HG02623 (cell line): ENCODE results near the gene ATAD1.
"Not testable (repeated sequence)": the region's sequence is repeated elsewhere in the genome, so short reads cannot be mapped to it uniquely, and the experiment has no call there.

ENCODE experiments used
- ATAC-seq: cut with Tn5 transposase; IDR thresholded peaks from one replicate; pipeline ENCODE4 v1.9.1; 2021; ENCODE audit warnings: moderate library complexity; ENCODE audit not compliant: unreplicated experiment

The ATAD1 gene

DNA sequence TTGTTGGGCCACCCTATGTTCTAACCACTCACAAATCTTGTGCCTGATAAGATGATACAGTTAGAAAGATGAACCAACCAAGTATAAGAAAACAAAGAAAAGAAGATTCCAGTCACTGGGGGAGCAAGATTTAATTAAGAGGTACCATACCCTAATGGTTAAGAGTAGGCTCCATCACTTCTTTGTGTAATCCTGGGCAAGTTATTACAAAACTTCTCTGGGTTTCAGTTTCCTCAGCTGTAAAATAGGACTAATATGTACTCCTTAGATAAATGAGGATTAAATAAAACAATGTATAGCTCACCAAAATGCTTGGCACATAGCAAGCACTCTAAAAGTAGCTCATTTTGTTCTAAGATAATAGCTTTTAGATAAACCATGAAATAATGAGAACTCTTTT lies 58.5 kb downstream of the ATAD1 start:
- ATAC-seq = no peak

DNA sequence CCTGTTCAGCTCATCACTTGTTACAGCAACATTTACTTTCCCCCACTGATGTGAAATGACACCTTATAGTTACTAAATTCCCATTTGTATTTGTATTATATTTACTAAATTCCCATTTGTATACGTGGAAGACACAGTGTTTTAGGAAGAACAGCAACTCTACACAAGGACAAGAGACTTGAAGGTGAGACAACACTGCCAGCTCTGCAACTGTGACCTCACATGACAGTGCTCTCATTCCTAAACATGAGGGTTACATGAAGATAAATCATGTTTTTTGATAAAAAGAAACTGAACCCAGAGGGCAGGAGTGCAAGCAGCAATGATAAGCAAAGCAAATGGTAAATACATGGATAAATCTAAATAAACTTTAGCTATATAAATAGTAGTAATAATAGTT lies 60.3 kb downstream of the ATAD1 start:
- no peak for ATAC-seq

DNA sequence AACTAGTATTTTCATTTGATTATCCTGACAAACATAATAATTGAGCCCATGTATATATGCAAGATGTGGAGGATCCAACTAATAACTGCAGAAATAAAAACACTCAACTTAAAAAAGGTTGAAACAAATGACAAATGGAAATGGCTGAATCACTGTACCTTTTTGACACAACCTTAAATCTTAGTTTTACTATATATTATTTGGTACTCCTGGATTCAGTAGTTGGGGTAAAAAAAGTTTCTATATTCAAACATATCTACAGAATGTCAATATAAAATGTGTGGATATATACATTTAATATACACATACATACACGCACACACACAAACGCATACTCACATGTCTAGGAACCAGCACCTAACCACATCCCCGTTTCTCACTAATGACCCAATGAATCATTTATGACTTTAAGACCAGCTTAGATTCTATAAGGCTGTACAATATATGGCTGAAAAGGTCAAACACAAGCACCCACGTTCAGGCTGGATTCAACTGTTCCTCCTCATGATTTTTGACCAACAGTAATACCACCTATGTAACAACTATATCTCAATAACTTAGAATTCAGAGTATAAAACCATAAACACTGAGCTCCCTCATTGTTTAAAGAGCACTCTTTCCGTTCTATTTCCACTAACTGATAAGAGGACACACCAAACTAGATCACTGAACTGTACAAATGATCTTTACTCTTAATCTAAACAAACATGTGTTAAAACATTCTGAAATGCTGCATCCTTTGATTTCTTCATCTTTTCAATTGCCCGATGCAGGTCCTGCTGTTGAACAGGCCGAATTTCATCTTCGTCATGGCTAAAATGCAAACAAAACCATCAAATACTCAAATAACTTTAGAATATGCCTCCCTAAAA lies 63.8 kb downstream of the ATAD1 start:
- no peak for ATAC-seq

DNA sequence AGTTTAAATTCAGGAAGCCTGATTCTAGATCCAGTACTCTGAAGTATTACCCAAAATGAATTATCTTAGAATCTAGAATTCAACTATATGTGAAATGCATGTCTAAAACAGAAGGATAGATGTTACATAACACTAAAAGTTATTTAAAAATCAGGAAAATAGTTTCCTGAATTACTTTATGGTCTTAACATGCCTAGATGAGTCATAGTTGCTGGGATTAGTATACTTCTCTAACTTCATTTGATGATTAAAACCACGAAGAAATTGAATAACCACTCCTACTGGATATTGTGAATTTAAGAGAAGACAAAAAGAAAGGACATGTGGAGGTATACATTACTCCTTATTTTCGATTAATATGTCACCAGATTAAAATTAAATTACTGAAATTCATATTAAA lies 65.5 kb downstream of the ATAD1 start:
- ATAC-seq = no peak

DNA sequence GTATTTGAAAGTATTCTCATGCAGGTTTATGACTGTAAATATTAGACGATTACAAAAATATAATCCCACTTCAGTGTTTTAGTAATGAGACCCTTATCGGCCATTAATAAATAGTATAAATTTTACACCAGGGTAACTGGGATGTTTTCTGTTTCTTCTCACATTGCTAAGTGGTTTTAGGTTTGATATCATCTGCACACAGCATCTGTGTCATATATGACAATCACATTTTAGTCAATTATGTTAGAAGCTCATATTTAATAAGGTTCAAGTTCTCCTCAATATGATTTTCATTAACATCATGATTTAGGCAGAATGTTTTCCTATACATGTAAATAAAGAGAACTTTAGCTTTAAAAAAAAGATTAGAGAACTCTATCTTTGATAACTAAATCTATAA lies 66.8 kb downstream of the ATAD1 start:
- ATAC-seq = no peak

DNA sequence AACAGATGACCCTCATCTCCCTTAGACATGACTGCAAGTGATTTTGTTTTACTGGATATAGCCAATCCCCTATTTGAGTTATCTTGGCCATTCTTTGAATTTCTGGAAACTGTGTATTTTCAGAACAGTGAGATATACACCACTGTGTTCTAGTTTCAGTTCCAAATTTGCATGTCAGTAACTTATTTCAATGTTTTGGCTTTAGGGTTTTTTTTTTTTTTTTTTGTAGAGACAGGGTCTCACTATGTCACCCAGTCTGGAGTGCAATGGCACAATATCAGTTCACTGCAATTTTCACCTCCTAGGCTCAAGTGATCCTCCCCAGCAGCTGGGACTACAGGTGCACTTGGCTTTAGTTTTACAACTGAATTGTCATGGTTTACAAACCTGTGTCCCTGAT lies 67.2 kb downstream of the ATAD1 start:
- ATAC-seq = no peak

DNA sequence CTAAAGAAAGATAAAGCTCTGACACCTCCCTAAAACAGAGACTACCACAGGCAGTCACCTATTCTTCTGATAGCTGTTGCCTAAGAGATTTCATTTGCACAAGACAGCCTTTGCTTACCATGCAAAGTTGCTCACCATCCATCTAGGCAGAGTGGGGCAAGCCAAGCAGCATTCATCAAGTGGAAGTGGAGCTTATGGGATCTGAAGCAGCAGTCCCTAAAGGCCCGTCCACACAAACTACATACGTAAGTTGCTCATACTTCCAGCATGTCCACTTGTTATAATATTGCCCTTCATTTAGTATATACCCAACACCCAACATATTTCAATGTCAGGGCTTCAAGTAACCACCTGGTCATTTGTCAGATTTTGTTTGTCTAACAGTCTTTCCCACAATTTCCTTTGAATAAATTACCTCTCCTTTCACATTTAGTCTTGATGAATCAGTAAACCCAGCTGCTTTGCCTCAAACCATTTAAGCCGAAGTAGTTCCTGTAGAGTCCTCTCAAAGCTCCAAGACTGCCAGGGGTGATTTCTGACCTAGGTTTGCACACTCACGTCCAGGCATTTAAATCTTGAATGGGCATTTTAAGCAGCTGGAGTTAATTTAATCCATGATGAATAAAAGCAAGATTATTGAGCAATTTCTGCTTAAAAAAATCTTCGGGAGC lies 67.9 kb downstream of the ATAD1 start:
- no peak for ATAC-seq

DNA sequence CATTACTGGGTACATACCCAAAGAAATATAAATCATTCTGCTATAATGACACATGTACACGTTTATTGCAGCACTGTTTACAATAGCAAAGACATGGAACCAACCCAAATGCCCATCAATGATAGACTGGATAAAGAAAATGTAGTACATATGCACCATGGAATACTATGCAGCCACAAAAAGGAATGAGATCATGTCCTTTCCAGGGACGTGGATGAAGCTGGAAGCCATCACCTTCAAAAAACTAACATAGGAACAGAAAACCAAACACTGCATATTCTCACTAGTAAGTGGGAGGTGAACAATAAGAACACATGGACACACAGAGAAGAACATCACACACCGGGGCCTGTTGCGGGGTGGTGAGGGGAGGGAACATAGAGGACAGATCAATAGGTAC lies 69.8 kb downstream of the ATAD1 start:
- ATAC-seq = not testable (repeated sequence)

DNA sequence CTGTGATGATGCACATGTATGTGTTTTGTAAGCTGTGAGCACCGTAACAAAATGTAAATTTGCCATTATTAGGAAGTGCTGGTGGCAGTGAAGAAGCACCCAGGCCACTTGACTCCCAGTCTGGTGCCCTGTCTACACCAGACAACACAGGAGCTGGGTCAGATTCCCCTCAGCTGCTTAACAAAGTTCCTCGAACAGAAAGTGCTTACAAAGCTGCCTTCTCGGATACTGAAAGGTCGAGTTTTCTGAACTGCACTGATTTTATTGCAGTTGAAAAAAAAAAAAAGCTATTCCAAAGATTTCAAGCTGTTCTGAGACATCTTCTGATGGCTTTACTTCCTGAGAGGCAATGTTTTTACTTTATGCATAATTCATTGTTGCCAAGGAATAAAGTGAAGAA lies 71.1 kb downstream of the ATAD1 start:
- ATAC-seq = no peak

DNA sequence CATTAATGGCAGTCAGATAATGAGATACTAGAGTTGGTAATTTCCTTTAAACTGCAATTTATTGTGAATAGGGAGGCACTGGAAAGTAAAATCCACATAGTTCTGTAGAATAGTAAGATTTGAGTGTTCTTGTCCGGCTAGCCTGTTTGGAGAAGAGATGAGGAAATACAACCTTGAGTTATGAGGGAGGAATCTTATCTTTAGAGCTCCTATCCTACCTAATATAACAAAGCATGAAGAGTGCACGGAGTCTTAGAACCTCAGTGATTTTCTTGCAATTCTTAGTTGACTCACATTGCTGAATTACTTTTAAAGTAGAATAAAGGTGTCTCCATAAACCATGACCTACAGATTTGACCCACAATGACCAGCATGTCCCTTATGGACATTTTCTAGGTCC lies 73.4 kb downstream of the ATAD1 start:
- no peak for ATAC-seq

DNA sequence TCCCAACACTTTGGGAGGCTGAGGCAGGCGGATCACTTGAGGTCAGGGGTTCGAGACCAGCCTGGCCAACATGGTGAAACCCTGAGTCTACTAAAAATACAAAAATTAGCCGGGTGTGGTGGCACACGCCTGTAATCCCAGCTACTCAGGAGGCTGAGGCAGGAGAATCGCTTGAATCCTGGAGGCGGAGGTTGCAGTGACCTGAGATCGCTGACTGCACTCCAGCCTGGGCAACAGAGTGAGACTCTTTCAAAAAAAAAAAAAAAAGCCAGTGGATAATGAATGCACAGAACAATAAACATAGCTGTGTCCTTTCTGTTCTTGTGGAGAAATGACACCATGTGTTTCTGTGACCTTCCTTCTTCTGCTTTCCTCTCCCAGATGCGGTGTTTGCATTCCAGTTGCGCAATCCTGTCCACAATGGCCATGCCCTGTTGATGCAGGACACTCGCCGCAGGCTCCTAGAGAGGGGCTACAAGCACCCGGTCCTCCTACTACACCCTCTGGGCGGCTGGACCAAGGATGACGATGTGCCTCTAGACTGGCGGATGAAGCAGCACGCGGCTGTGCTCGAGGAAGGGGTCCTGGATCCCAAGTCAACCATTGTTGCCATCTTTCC lies 74.9 kb downstream of the ATAD1 start:
- not testable (repeated sequence) for ATAC-seq

DNA sequence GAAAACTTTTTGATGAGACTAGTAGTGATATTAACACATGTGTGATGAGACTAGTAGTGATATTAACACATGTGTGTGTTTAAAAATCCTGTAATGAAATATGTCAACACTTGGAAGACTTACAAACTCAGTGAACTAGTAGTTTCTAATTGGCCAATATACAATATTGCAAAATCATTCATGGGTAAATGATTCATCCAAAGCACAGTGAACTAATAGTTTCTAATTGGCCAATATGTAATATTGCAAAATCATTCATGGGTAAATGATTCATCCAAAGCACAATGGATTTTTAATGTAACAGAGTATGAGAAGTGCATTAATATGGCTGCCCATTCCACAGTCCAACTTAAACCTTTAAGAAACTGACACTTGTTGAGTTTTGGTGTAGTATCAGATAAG lies 77.8 kb downstream of the ATAD1 start:
- no peak for ATAC-seq

DNA sequence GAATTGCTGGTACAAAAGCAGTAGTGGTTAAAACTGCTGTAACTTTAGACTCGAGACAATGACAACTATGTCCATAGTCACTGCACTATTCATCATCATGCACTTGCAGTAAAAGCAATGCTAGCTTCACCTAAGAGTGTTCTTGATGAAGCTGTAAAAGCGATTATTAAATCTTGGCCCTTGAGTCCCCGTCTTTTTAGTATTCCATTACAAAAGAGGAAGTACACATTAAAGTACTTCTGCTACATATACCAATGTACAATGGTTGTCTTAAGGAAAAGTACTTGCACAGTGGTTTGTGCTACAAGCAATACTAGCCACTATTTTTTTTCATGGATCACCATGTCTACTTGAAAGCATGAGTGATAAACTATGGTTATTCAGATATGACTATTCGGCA lies 78.3 kb downstream of the ATAD1 start:
- no peak for ATAC-seq

DNA sequence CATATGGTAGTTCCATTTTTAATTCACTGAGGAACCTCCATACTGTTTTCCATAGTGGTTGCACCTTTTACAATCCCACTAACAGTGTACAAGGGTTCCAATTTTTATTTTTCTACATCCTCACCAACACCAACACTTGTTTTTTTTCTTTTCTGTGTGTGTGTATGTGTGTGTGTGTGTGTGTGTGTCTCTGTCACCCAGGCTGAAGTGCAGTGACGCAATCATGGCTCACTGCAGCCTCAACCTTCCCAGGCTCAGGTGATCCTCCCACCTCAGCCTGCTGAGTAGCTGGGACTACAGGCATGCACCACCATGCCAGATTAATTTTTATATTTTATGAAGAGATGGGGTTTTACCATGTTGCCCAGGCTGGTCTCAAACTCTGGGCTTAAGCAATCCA lies 79.8 kb downstream of the ATAD1 start:
- ATAC-seq = not testable (repeated sequence)

DNA sequence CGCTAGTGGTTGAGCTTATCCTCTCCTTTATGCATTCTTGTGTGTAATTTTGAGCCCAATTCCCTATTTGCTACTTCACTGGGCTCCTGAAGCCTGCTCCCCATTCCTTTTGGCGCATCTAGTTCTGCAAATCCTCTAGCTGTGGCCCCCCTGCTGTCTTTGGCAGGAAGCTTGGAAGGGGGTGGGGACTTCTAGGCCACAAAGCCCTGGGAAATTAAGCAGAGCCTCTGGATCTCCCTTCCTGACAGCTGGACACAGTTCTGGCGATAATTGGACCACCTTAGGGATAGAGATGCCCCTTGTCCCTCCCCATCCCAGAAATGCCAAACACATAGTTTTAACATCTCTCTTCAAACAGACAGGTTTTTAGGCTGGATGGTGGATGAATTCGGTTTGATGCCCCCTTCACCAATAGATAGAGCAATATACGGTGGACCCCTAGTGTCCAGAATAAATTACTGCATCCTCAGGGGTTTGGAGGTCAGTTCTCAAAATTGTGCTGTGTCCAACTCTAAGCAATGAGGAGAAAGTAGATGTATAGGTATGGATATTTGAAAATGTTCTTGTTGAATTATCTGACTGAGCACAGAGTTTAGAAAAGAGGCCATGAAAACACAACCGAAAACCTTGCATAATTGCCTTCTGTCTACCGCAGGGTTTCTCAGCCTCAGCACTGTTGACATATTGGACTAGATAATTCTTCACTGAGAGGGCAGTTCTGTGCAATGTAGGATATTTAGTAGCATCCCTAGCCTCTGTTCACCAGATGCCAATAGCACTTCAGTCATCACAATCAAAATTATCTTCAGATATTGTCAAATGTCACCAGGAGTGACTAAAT lies 82.8 kb downstream of the ATAD1 start:
- ATAC-seq = no peak

DNA sequence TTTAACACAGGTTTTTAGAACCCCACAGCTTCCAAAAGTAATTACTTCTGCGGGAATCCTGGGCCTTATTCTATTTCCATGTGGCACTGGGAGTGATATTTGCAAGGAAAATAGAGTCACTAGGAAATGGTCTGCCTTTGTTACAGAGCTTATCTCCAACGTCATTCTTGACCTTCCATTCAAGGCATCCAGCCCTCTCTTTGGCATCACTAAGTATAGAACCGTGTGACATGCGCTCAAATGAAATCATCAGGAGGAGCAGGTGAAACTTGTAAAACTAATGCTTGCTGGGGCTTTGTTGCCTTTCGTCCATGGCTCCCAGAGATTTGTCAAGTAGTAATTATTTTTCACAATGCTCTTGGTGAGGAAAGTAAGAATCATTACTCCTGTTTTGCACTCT lies 84.9 kb downstream of the ATAD1 start:
- ATAC-seq = no peak

DNA sequence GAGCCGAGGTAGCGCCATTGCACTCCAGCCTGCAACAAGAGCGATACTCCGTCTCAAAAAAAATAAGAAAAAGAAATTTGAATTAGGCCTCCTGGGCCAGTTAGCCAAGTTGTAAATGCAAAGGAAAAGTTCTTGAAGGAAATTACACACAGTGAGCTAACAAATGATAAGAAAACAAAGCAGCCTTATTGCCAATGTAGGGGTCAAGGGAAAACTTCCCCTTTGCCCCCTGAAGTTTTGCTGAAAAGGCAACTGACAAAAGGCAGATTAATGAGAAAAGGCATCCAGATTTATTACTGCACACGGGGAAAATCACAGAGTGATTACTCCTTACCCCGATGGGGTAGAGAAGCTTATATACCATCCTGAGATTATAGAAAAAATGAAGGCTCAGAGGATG lies 88.1 kb downstream of the ATAD1 start:
- ATAC-seq = no peak

DNA sequence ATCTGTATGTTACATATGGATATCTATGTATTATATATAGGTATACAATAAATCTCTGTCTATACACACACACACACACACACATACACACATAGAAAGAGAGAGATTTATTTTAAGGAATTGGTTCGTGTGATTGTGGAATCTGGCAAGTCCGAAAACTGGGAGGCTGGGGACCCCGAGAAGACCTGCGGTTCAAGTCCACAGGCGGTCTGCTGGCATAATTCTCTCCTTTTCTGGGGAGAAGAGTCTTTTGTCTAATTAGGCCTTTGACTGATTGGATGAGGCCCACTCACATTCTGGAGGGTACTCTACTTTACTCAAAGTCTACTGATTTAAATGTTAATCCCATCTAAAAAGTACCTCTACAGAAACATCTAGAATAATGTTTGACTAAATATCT lies 93.2 kb downstream of the ATAD1 start:
- no peak for ATAC-seq

DNA sequence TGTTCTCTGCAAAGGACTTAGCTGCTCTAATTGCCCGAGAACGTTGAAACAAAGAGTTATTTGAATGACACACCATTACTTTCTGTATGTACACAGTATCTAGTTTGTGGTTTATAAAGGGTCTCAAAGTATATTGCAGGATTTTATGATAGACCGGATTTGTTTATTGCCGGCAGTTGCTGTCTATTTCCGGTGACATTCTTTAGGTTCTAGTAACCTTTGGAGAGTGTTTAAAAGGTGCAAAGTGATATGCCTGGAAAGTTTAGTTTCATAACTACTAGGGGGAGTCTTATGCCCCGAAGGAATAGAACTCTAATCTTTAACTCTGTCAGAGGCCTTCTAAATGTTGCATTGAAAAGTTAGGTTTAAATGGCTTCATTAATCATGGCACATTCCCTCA lies 94.5 kb downstream of the ATAD1 start:
- no peak for ATAC-seq

DNA sequence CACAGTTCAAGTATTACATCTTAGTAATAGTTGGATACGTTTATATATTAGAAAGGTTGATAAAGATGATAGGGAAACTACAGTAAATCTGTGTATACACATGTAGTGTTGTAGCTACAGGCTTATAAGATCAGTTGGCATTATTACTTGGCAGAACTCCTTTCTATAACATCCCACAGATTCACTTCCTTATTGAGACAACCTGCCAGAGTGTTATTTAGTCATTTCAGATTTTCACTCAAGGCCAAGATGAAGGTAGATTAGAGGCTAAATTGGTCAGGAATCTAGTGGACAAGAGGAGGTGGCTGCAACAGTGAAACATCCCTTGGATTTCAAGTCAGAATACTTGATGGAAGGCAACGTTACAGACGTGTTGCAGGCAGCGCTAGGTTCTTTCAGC lies 95.3 kb downstream of the ATAD1 start:
- no peak for ATAC-seq

DNA sequence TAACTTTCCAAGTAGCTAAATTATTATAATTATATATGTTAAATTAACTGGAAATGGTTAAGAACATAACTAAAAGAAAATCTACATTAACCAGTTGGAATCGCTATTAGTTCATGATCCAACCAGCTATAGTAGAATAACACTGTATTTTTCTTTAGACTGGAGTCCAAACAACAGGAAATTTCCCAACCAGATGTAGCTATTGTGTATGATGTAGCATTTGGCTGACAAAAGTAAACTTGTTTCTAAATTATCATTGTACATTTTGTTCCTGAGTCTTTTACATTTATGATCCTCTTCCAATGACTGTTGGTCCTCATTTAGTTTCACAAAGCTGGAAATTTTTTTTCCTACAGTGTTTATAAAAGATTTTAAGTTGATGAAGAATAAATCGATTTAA lies 96.2 kb downstream of the ATAD1 start:
- ATAC-seq = no peak
